HG02981 (cell line): ENCODE results near the gene LIPM.
A peak's percentile ranks its signal among the peaks of the same experiment; 100 is the strongest.

Experiments used
- ATAC-seq: cut with Tn5 transposase; IDR thresholded peaks from one replicate; pipeline ENCODE4 v1.9.1; 2021; ENCODE audit warnings: mild to moderate bottlenecking, moderate library complexity; ENCODE audit not compliant: unreplicated experiment

Gene LIPM

DNA sequence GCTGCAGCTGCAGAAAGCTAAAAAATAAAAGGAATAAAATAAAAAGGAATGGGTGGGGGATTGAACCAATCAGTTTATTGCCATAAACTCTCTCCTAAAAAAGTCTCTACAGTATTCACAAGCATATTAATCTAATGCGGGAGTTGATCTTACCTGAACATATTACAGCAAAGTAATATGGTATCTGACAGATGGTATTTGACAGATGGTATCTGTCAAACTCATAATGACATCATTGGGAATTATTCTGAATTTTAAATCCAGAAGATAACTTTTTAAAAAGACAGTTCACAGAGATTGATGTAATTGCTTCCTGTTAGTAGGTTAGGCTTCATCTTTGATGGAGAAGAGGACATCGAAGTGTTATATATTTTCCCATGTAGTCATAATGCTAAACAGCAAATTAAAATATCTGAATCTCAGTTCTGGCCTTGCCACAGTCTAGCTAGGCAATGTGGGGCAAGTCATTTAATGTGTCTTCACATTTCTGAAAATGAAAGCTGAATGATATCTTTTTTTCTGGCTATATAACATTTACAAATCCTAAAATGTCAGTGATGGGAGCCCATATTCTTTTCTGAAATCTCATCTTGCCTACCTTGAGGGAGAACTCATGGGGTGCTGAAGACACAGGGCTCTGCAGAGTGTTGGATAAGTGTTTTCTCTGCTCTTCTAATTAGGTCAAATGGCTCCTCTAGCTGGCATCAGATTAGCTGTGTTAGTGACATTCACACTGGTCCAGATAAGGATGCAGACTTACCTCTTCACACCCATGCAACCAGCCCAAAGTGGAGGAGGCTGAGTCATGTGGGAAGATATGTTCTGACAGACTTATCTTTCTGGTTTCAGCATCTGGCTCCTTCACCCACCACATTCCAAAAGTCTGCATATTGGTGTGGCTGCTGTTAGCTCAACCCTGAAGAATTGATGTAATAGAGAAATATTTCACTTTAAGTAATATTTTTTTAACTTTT is 2.1 kb upstream of the LIPM start:
- no peak for ATAC-seq

DNA sequence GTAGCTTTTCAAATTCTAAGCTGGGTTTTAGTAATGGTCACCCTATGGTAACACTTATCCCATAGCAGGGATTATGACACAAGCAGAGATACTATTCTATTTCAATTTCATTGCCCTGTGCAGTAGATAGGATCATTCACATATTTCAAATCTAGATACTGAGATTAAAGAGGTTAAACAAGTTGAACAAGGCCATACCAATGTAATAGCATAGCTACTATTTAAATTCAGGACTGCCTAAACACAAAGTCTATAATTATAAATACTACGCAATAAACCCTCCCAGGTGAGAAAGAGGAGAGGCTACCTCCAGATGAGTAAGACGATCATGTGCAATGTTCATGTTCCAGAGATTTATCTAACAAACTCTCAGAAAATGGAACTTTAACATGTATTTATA is 1.1 kb downstream of the LIPM start:
- no peak for ATAC-seq

DNA sequence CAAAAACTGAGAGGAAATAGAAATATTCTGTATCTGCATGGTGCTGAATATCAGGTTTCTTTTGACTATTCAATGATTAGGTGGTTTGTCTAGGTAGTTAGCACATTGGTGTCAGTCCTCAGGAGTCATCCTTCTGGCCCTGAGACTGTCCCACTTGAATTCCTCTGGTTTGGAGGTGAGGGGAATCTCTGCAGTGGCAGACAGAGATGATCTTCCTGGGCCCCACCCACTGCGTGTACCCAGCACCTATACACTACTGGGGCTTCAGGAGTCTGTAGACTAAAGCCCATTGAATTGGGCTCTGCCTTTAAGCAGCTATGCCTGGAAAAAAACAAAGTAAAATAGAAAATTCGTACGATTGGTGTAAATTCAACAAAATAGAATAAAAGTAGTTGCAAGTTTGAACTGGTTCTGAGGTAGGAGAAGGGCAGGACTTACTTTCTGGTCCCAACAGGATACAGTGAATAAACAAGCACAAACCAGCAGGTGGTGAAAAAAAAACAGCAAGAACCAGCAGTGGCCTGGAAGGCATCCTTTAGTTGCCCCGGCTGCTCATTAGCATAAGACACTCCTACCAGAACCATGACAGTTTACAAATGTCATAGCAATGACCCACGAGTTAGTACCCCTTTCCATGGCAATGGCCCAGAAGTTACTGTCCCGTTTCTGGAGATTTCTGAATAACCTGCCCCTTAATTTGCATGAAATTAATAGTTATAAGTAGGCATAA is 1.7 kb downstream of the LIPM start:
- no peak for ATAC-seq

DNA sequence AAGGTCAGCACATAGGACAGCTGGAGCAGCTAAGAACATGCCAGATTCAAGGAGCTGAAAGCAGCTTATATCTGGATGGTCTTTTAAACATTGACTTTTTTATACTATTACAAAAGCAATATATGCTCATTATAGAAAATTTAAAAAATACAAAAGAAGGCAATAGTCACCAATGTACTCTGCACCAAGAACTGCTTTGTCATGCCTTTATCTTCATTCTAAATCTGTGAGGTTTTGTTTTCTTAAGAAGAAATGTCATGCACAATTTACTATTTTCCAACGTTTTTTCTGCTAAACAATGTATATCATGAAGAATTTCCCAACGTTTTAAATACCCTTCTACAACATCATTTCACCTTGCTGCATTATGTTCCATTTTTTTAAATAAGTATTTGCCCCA is 2.8 kb downstream of the LIPM start:
- no peak for ATAC-seq

DNA sequence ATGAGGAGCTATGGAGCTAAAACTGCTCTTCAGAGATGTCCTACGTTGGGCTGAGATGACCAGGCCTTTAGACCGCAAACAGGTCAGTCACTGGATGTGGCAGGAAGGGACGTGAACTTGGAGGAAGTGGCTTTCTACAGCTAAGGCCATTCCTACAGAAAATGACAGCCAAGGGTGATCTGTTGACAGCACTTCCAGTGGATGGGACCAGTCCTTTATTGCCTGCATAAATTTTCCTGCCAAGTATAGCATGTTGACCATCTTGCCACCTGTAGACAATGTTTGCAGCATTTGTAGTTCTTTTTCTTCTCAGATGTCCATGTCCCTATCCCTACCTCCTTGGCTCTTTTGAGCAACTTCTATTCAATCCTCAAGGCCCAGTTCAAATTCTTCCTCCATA is 3.4 kb downstream of the LIPM start:
- ATAC-seq = no peak

DNA sequence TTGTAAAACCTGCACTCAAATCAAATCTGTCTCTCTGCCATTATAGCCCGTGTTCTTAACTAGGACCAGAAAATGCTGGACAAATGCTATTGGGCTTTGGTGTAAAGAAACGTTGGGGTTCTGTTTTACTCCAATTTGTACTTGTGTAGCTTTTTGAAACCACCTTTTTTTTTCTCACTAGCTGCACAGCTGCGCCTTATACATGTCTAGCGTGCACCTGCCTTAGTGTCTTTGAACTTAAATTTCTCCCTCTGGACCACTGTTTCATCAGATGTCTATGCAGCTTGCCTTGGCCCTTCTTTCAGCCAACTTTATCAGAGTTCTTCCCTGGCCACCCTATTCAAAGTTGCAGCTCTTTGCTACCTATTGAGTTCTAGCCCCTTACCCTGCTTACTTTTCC is 7.1 kb downstream of the LIPM start:
- no peak for ATAC-seq

DNA sequence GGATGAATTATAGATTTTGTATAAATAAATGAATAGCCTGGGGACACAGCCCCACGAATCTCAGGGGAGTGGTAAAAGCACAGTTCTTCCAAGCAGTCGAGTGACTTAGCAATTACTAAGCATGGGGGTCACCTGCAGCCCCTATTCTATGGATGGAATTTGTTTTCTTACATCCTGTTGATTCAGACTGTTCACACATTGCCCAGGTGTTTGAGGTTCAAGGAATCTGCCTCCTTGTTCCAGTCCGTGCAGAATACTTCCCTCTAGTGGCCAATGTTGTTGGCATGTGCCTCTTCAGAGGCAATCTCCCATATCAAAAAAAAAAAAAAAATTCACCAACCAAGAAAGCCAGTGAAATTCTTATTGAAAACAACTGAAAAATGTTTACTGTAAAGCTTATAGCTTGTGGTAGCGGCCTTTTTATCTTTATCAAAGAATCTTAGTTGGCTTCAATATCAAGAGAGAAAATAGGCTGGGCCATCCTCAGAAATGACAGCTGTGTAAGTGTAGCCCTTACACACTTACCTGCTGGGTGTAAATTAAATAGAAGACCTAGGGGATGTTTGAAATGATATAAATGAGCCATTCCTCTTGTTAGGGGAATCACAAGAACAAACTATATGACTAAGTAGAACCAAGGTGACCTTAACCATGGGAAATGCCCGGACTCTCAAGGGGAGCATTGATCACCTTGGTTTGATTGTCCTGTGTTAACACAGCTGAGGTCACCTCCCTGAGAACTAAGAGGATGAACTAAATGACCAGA is 7.8 kb downstream of the LIPM start:
- no peak for ATAC-seq

DNA sequence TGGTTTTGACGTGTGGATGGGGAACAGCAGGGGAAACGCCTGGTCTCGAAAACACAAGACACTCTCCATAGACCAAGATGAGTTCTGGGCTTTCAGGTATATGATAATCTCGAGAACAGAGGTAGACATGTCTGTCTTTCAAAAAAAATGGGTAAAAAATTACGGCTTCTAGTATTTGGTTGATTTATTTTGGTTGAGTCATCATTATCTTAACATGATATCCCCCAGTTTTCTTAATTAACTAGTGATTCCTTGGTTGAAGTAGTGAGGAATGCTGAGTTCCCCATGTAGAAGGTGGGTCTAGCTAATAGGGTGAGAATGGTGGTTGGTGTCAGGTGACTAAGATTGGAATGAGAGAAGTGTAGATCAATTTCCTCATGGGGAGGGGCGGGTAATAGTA is 10.7 kb downstream of the LIPM start:
- ATAC-seq = no peak

DNA sequence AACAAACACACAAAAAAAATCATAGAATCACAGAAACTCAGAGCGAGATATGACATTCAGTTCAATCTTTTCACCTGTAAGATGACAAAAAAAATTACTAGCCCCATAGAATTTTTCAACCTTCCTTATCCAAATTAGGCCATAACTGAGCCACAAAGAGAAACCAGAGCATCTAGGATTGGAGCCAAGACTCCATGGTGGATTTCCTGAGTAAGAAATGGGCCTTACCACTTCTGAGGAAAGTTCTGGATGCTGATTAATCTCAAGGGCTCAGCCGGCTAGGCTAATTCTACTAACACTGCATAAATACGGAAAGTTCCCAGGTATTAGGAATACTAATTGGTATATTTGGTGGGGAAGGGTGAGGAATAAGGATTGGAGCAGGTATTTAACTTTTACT is 16.8 kb downstream of the LIPM start:
- ATAC-seq = no peak

DNA sequence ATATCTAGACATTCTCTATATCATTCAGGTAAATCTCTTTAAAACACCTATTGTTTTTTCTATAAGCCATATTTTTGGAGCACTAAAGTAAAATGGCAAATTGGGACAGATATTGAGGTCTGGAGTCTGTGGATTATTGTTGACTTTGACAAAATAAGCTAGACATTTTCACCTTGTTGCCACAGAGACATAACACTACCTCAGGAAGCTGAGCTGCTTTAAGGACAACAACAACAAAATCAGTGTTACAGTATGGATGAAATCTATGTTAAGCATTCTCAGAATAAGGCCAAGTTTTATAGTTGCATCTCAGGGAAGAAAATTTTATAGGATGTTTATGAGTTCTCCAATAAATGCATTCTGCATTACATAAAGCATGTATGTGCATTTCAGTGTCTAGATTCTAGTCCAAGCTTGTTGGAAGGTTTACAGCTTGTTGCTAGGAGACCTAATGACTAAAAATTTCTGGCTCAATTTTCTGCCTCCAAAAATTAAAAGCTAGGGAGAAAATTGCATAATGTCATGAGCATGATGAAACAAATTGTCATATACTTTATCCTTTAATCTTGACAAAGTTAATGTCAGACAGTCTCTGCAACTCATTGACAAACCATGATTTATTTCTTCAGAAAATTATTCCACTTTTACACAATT is 18.3 kb downstream of the LIPM start:
- ATAC-seq = no peak

DNA sequence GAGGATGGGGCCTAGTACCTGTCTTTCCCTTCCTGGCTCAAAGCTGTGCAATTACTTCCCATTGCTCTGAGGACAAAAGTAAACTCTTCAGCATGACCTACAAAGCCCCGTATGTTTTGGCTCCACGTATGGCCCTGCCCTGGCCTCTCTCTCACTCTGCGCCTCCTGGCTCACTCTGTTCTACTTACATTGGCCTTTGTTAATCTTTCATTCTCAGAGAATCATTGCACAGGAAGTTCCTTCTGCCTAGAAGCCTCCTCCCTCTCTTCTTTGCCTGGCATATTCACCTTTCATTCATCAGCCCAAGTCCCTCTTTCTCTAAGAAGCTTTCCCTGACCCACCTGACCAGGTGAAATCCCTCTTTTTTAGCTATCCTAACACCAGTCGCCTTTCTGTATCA is 23.9 kb downstream of the LIPM start:
- ATAC-seq = no peak

DNA sequence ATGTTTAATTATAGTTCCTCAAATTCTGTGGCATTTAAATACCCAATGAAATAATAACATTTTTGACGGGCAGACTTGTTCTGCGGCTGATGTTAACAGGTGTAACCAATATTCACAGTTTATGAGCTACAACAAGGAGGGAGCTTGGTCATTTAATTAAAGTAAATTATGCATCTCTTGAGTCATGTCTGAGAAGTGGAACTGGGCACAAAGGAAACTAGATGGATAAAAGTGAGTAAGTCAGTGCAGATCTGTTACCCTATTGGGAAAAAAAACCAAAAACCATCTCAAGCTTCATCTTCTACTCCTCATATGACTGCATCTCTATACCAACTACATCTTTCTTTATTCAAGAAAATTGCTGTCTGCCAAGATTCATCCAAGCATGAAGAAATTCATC is 25.1 kb downstream of the LIPM start:
- ATAC-seq = no peak

DNA sequence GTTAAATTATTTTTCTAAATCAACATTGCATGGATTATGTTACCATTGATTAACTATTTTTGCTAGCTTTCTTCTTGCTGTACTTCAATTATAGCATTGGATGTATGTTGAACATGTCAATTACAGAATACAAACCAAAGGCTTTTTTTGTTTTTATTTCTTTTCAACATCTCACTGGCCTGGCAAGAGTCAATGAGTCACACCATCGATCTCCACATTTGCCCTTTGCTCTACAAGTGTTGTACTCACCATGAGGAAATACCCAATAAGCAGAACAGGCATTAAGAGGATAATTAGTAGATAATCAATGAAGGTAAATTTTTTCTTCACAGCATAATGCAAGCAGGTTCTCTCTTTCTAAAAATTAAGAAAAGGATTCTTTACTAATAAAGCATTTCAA is 25.8 kb downstream of the LIPM start:
- ATAC-seq = no peak

DNA sequence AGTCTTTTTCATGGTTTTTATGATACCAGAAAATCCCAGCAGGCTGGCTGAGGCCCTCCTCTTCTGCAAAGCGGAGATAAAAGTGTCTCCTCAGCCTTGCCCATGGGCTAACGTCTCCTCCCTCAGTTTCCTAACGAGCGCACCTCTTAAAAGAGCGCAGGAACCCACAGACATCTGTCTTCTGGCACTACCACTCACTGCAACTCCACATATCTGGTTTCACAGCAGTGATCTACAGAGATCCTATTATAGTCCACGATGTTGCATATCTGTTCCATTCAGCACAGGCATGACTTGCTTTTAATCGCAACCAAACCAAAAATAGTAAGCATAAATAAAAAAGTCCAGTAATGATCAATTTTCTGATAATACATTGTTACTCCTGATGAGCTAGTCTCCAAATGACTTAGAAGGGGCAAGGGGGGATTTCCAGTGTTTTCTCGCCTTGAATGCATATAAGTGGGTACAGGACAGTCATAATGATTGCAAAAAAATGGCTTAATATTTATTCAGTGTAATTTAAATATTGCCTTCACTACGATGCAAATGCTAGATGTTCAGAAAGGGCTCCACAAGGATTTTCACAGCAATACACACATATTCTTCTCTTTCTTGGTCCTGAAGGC is 28.2 kb downstream of the LIPM start:
- ATAC-seq = no peak

DNA sequence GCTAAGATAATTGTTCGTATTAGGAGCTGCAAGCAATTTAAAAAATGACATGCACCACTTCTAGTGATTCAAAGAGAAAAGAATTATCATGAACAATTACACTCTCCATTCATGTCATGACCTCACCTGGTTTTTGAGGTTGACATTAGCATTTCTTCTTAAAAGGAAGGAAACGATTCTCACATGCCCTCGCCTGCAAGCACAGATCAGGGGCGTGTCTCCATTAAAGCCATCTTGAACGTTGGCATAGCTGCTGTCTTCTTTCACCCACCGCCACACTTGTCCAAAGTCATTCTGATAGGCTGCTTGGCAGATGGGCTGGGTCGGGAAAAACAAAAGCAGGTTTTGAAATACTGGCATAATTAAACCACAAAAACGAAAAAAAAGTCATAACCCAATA is 29.2 kb downstream of the LIPM start:
- ATAC-seq = no peak

DNA sequence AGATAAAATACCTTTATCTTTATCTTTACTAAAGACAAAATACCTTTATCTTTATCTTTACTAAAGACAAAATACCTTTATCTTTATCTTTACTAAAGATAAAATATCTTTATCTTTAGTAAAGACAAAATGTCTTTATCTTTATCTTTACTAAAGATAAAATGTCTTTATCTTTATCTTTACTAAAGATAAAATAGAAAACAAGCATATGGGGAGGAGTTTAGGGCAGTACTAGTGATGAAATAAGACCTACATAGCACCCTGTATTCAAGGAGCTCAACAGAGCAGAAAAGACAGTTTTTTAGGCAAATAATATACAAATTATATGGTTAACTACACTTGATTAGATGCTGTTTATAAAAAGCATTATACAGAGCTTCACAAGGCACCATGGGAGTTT is 29.8 kb downstream of the LIPM start:
- no peak for ATAC-seq

DNA sequence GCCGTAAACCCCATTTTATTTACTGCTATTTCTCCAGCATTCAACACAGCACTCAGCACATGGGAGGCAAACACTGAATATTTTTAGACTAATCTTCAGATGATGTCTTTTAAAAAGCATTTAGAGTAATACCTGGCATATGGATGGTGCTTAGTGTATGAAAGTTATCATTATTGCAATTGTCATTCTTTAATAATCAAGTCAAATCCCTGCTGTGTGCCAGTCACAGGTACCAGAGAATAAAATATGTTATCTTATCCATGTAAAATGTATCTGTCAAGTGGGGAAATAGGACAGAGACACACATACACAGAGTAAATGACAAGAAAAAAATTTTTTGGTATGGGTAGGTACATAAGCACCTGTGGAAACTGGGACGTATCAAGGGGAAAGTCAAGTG is 30.6 kb downstream of the LIPM start:
- no peak for ATAC-seq

DNA sequence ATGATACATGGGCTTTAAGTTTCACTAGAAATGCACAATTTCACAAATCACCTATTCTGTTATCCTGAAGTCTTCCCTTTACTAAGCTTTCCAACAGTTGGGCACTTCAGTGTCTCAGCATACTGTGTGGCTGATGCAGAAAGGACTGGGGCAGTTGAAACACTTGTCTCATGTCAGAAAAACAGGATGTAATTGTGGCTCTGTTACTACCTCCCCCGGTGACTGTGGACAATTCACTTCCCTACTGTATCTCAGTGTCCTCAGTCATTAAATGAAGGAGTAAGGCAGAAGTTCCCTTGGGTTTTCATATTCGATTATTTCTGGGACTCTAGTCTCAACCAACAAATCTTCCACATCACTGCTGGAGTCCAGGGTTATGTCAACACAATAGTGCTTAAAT is 31.2 kb downstream of the LIPM start:
- no peak for ATAC-seq

DNA sequence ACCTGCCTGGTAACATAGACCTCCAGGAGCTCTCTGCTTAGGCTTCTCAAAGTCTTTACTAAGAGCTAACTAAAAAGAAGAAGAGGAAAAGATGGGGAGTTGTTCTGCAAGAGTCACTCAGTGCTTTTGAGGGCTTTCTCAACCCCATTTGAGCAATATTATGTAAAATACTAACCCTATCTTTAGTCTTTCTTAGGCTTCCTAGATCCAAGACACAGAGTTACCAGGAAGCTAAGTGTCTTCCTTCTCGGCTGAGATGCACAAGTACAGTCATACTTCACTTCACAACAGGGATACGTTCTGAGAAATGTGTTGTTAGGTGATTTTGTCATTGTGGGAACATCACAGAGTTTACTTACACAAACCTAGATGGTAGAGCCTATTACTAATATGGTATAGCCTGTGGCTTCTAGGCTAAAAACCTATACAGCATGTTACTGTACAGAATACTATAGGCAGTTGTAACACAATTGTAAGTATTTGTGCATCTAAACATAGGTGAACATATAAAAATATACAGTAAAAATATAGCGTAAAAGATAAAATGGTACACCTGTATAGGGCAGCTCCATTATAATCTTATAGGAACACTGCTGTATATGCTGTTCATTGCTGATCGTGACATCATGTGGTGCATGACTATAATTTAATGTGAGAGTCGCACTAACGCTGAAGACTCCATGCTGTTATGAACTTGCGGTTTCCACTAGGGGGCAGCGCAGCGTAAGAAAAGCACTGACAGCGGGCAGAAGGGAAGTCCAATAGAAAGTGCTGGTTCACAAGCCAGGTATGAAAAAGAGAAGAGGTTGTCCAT is 32.8 kb downstream of the LIPM start:
- peak; percentile 65 for ATAC-seq

DNA sequence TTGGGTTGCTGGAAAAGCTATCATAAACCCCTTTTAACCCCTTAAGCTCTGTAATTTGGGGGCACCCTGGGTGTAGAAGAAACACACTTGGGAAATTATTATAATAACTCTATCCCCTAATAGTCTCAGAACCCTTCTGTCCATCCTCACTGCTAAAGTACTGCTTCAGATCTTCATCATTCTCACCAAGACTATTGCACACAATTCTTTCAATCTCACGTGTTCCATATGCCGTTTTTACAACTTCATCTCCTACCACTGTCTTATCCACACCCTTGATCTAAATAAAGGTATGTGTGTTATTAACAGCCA is 33.3 kb downstream of the LIPM start:
- no peak for ATAC-seq
